Muscle of back (tissue), 11 donors: ENCODE measurements around the gene FHAD1. TPM values are rescaled to one million over a fixed set of nuclear protein-coding genes. Genes with fewer than 3 reads are reported as not detected.

Source experiments
- DNase-seq, 3 donors: peaks; one replicate each; pipeline versions ENCODE4 v3.0.0 to v3.0.0-alpha.2; 2013
- polyA plus RNA-seq, 10 donors: library from polyadenylated mRNA; unstranded; fragments of 120-200 nt; gene quantifications; one replicate each; pipeline ENCODE4 v1.2.1, GENCODE V29; 2013; ENCODE audit not compliant: insufficient read length in 10 of 10

FHAD1 gene
- polyA plus RNA-seq, 10 donors: 0.52 to 2.6 (median 1.3) TPM

- peak; percentile 48 to 72 (median 60) for DNase-seq
These were observed 79.9 kb downstream of the FHAD1 start for GRCh38 chr1:15326691-15327588.

GRCh38 chr1:15328351-15329103 lies 81.5 kb downstream of the FHAD1 start:
- peak; percentile 71 to 93 (median 85) for DNase-seq

- DNase-seq: peak; percentile 42 to 65 (median 58)
These were observed 82.2 kb downstream of the FHAD1 start for GRCh38 chr1:15329104-15329820.

GRCh38 chr1:15330028-15330427 lies 83.0 kb downstream of the FHAD1 start:
- DNase-seq: no peak

- DNase-seq: no peak
These were observed 84.2 kb downstream of the FHAD1 start for GRCh38 chr1:15331180-15331579.

- peak in 1 of 3 donors; percentile 46 for DNase-seq
These were observed 84.7 kb downstream of the FHAD1 start for GRCh38 chr1:15331734-15332133.

- DNase-seq: no peak
These were observed 85.5 kb downstream of the FHAD1 start for GRCh38 chr1:15332525-15332924.

GRCh38 chr1:15332952-15333715 lies 86.1 kb downstream of the FHAD1 start:
- no peak for DNase-seq

- no peak for DNase-seq
These were observed 88.0 kb downstream of the FHAD1 start for GRCh38 chr1:15334995-15335394.

- DNase-seq: no peak
These were observed 89.8 kb downstream of the FHAD1 start for GRCh38 chr1:15336866-15337265.

GRCh38 chr1:15337656-15338402 lies 90.8 kb downstream of the FHAD1 start:
- DNase-seq: peak in 2 of 3 donors; percentile 47 to 61

GRCh38 chr1:15339570-15339969 lies 92.5 kb downstream of the FHAD1 start:
- DNase-seq: no peak

GRCh38 chr1:15341228-15341627 lies 94.2 kb downstream of the FHAD1 start:
- no peak for DNase-seq

GRCh38 chr1:15341634-15342407 lies 94.8 kb downstream of the FHAD1 start:
- DNase-seq: no peak

GRCh38 chr1:15342408-15342967 lies 95.5 kb downstream of the FHAD1 start:
- no peak for DNase-seq

GRCh38 chr1:15343099-15343498 lies 96.1 kb downstream of the FHAD1 start:
- no peak for DNase-seq

- peak in 2 of 3 donors; percentile 69 to 80 for DNase-seq
These were observed 96.7 kb downstream of the FHAD1 start for GRCh38 chr1:15343729-15344128.

- no peak for DNase-seq
These were observed 97.4 kb downstream of the FHAD1 start for GRCh38 chr1:15344380-15344779.
